ENCODE results near the gene SERINC3. TPM values are rescaled to one million over a fixed set of nuclear protein-coding genes. Genes with fewer than 3 reads are reported as not detected.

The SERINC3 gene
- polyA plus RNA-seq, 3 donors: 31.2 to 78.8 (median 62.3) TPM

GRCh38 chr20:44537993-44538392 lies 16.1 kb upstream of the SERINC3 start:
- H3K27ac ChIP-seq (ENCODE audit: low read depth, low read length): no peak overlapping the region
- WGBS, 3 donors: 66 to 86% (median 78%) methylated on average over 1 of the region's 1 CpG

GRCh38 chr20:44536175-44536574 lies 14.3 kb upstream of the SERINC3 start:
- no peak overlapping the region for H3K27ac ChIP-seq (ENCODE audit: low read depth, low read length)
- WGBS, 3 donors: 84 to 90% (median 85%) methylated on average over 3 of the region's 3 CpGs

- no peak overlapping the region for H3K27ac ChIP-seq (ENCODE audit: low read depth, low read length)
- WGBS, 3 donors: 70 to 85% (median 73%) methylated on average over 4 of the region's 4 CpGs
Observed at GRCh38 chr20:44533928-44534327, 12.1 kb upstream of the SERINC3 start.

GRCh38 chr20:44532981-44533331 lies 11.1 kb upstream of the SERINC3 start:
- H3K27ac ChIP-seq (ENCODE audit: low read depth, low read length): no peak overlapping the region

GRCh38 chr20:44532259-44532980 lies 10.6 kb upstream of the SERINC3 start:
- H3K27ac ChIP-seq (ENCODE audit: low read depth, low read length): no peak overlapping the region
- WGBS, 3 donors: 9 to 29% (median 18%) methylated on average over 11 of the region's 11 CpGs

More at GRCh38 chr20:44532981-44533331, 11.1 kb upstream of the SERINC3 start:
- 75 to 82% (median 77%) methylated on average over 2 of the region's 2 CpGs for WGBS, 3 donors

GRCh38 chr20:44528309-44528708 lies 6.4 kb upstream of the SERINC3 start:
- no peak overlapping the region for H3K27ac ChIP-seq (ENCODE audit: low read depth, low read length)
- 75 to 84% (median 81%) methylated on average over 6 of the region's 6 CpGs for WGBS, 3 donors

GRCh38 chr20:44527716-44528199 lies 5.9 kb upstream of the SERINC3 start:
- 49 to 82% (median 81%) methylated on average over 4 of the region's 4 CpGs for WGBS, 3 donors
- H3K27ac ChIP-seq (ENCODE audit: low read depth, low read length): no peak overlapping the region

GRCh38 chr20:44526129-44526528 lies 4.3 kb upstream of the SERINC3 start:
- WGBS, 3 donors: 72 to 79% (median 76%) methylated on average over 6 of the region's 6 CpGs
- H3K27ac ChIP-seq (ENCODE audit: low read depth, low read length): no peak overlapping the region

- no peak overlapping the region for H3K27ac ChIP-seq (ENCODE audit: low read depth, low read length)
- 39 to 54% (median 46%) methylated on average over 4 of the region's 4 CpGs for WGBS, 3 donors
Observed at GRCh38 chr20:44523746-44524145, 1.9 kb upstream of the SERINC3 start.

GRCh38 chr20:44522841-44523240 lies 971 bp upstream of the SERINC3 start:
- no peak overlapping the region for H3K27ac ChIP-seq (ENCODE audit: low read depth, low read length)
- WGBS, 3 donors: 79 to 88% (median 81%) methylated on average over 1 of the region's 1 CpG

GRCh38 chr20:44520881-44521280 lies 989 bp downstream of the SERINC3 start:
- 44 to 66% (median 59%) methylated on average over 3 of the region's 3 CpGs for WGBS, 3 donors

GRCh38 chr20:44518248-44518647 lies 3.6 kb downstream of the SERINC3 start:
- 48 to 68% (median 58%) methylated on average over 3 of the region's 3 CpGs for WGBS, 3 donors
- H3K27ac ChIP-seq (ENCODE audit: low read depth, low read length): no peak overlapping the region

More at GRCh38 chr20:44520881-44521280, 989 bp downstream of the SERINC3 start:
- no peak overlapping the region for H3K27ac ChIP-seq (ENCODE audit: low read depth, low read length)

GRCh38 chr20:44517454-44517853 lies 4.4 kb downstream of the SERINC3 start:
- WGBS, 3 donors: 61 to 79% (median 77%) methylated on average over 3 of the region's 3 CpGs
- no peak overlapping the region for H3K27ac ChIP-seq (ENCODE audit: low read depth, low read length)

GRCh38 chr20:44516491-44516890 lies 5.4 kb downstream of the SERINC3 start:
- no peak overlapping the region for H3K27ac ChIP-seq (ENCODE audit: low read depth, low read length)
- 63 to 75% (median 74%) methylated on average over 7 of the region's 7 CpGs for WGBS, 3 donors

- H3K27ac ChIP-seq (ENCODE audit: low read depth, low read length): no peak overlapping the region
- 83 to 87% (median 87%) methylated on average over 10 of the region's 10 CpGs for WGBS, 3 donors
Observed at GRCh38 chr20:44513871-44514270, 8.0 kb downstream of the SERINC3 start.

GRCh38 chr20:44509762-44510161 lies 12.1 kb downstream of the SERINC3 start:
- H3K27ac ChIP-seq (ENCODE audit: low read depth, low read length): no peak overlapping the region
- 89 to 93% (median 93%) methylated on average over 4 of the region's 4 CpGs for WGBS, 3 donors

GRCh38 chr20:44504402-44505307 lies 17.2 kb downstream of the SERINC3 start:
- H3K27ac ChIP-seq (ENCODE audit: low read depth, low read length): no peak overlapping the region
- 89 to 94% (median 94%) methylated on average over 6 of the region's 6 CpGs for WGBS, 3 donors

- WGBS, 3 donors: 94 to 96% (median 95%) methylated on average over 1 of the region's 1 CpG
- no peak overlapping the region for H3K27ac ChIP-seq (ENCODE audit: low read depth, low read length)
Observed at GRCh38 chr20:44502968-44503367, 18.9 kb downstream of the SERINC3 start.

- H3K27ac ChIP-seq (ENCODE audit: low read depth, low read length): no peak overlapping the region
- 81 to 89% (median 82%) methylated on average over 5 of the region's 5 CpGs for WGBS, 3 donors
Observed at GRCh38 chr20:44501448-44501847, 20.4 kb downstream of the SERINC3 start.
